COLO829 (cell line): Measurements from ENCODE around the gene CCDC107.

Source experiments
- DNase-seq: peaks from one replicate; pipeline ENCODE4 v3.0.0; 2012; ENCODE audit warnings: low spot score

Gene CCDC107

GRCh38 chr9:35702696-35703095 lies 44.6 kb downstream of the CCDC107 start:
- no peak for DNase-seq

- no peak for DNase-seq
These were observed 46.0 kb downstream of the CCDC107 start for GRCh38 chr9:35703906-35704672.

GRCh38 chr9:35705372-35705771 lies 47.3 kb downstream of the CCDC107 start:
- no peak for DNase-seq

GRCh38 chr9:35705836-35706430 lies 47.8 kb downstream of the CCDC107 start:
- DNase-seq: no peak

- DNase-seq: no peak
These were observed 48.9 kb downstream of the CCDC107 start for GRCh38 chr9:35706951-35707350.

GRCh38 chr9:35708146-35708545 lies 50.1 kb downstream of the CCDC107 start:
- no peak for DNase-seq

- no peak for DNase-seq
These were observed 52.9 kb downstream of the CCDC107 start for GRCh38 chr9:35710818-35711500.
